Mucosa of descending colon (tissue), 3 donors: ENCODE results near the gene COX8A. TPM values are rescaled to one million over a fixed set of nuclear protein-coding genes. Genes with fewer than 3 reads are reported as not detected.

Experiments used
- ATAC-seq: fragments of 200-7000 bp; cut with Tn5 transposase; one replicate; pipeline ENCODE4 v1.9.1; 2020; ENCODE audit warnings: mild to moderate bottlenecking, moderate library complexity
- DNase-seq, 3 donors: peaks; one replicate each; pipeline ENCODE4 v3.0.0-alpha.2; 2020
- H3K36me3 ChIP-seq: fragments of 200-600 bp; one replicate; pipeline ENCODE4 v1.8.0; 2021; ENCODE audit warnings: low read depth, mild to moderate bottlenecking
- H3K4me1 ChIP-seq: fragments of 200-600 bp; one replicate; pipeline ENCODE4 v1.8.0; 2021; ENCODE audit warnings: low read depth, mild to moderate bottlenecking
- H3K4me3 ChIP-seq: fragments of 200-600 bp; one replicate; pipeline ENCODE4 v1.8.0; 2021; ENCODE audit warnings: mild to moderate bottlenecking
- H3K9me3 ChIP-seq: fragments of 200-600 bp; one replicate; pipeline ENCODE4 v1.8.0; 2021; ENCODE audit warnings: mild to moderate bottlenecking
- CTCF ChIP-seq: fragments of 200-600 bp; IDR thresholded peaks from one replicate; pipeline ENCODE4 v1.8.0; 2022; ENCODE audit warnings: antibody characterized with exemption, mild to moderate bottlenecking
- intact Hi-C, 2 donors: fragments of 100-400 bp; cut with DNase I in 1 of 2; cut with micrococcal nuclease in 1 of 2; formaldehyde crosslinking; loops; one replicate each; pipeline versions ENCODE4 v1.11.0 to v1.11.1; 2022; cut with DNase I, micrococcal nuclease
- total RNA-seq, 3 donors: library from RNA; stranded (reverse); fragmentation: NEBNext Ultra II Directional in 2 of 3; extraction: Animal tissue kit (Norgen Biotek cat#: 25700) in 2 of 3; gene quantifications; one replicate each; pipeline versions ENCODE4 v1.2.1 to v1.2.4, GENCODE V29; 2021 to 2023
- donor health status: DM: no; HTN: no; CAD: no; lungs with moderate emphysema.
- donor health status: DM: no; HTN: no; CAD: no.
- donor health status: DM: no; HTN: yes; CAD: no.

COX8A gene
- total RNA-seq, 3 donors from 2014 or later: 412 to 707 (median 630) TPM

- DNase-seq (no peak), ATAC-seq (no peak)
- intact Hi-C loops: no loop called here
- Histone ChIP-seq H3K4me3 (no peak overlapping the region), H3K36me3 (no peaks in the 10 kb centered on the region), H3K9me3 (no peaks in the 10 kb centered on the region), H3K4me1 (peaks cover 4% of the 10 kb centered on the region)
- TF ChIP-seq CTCF: no peak
These were observed 39.9 kb downstream of the COX8A start for GRCh38 chr11:64014356-64014755.

GRCh38 chr11:64015510-64015909 lies 41.1 kb downstream of the COX8A start:
- no peak overlapping the region for H3K4me3 ChIP-seq
- DNase-seq: no peak
- no peaks in the 10 kb centered on the region for H3K36me3 ChIP-seq
- ATAC-seq: no peak
- no peak for TF ChIP-seq CTCF
- peaks cover 4% of the 10 kb centered on the region for H3K4me1 ChIP-seq
- intact Hi-C loops: no loop called here
- H3K9me3 ChIP-seq: no peaks in the 10 kb centered on the region

GRCh38 chr11:64015935-64016845 lies 41.8 kb downstream of the COX8A start:
- ATAC-seq: no peak
- no peak for TF ChIP-seq CTCF

DNA sequence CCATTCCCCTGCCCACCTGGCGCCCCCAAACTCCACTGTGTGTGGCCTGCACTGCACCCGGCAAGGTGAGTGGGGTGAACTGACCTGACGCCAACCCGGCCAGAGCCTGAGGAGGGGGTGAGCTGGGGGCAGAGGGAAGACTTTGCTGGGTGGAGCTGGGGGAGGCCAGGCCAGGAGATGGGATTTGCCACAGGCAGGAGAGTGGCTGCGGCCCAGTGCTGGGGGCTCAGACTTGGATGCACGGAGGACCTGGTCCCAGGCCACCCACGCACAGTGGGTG lies 43.5 kb downstream of the COX8A start:
- Histone ChIP-seq H3K9me3 (no peaks in the 10 kb centered on the region), H3K36me3 (no peaks in the 10 kb centered on the region), H3K4me3 (no peak overlapping the region), H3K4me1 (peaks cover 4% of the 10 kb centered on the region)
- DNase-seq (no peak), ATAC-seq (peak; percentile 3)
- no peak for TF ChIP-seq CTCF
- intact Hi-C loops: no loop called here

More at GRCh38 chr11:64015935-64016845, 41.8 kb downstream of the COX8A start:
- Histone ChIP-seq H3K4me1 (peaks cover 4% of the 10 kb centered on the region), H3K9me3 (no peaks in the 10 kb centered on the region), H3K4me3 (no peak overlapping the region), H3K36me3 (no peaks in the 10 kb centered on the region)
- intact Hi-C loops: no loop called here
- DNase-seq: no peak

GRCh38 chr11:64018310-64018709 lies 43.9 kb downstream of the COX8A start:
- no peak for TF ChIP-seq CTCF
- peaks cover 4% of the 10 kb centered on the region for H3K4me1 ChIP-seq
- H3K9me3 ChIP-seq: no peaks in the 10 kb centered on the region
- no peak overlapping the region for H3K4me3 ChIP-seq
- no peaks in the 10 kb centered on the region for H3K36me3 ChIP-seq
- intact Hi-C loops: no loop called here
- ATAC-seq (peak; percentile 74), DNase-seq (peak in 1 of 3 donors; percentile 50)
